HepG2 (cell line): Measurements from ENCODE around the gene ESPNL. TPM values are rescaled to one million over a fixed set of nuclear protein-coding genes. Genes with fewer than 3 reads are reported as not detected.

Source experiments
- CREB3 ChIP-seq: sonication (generic); formaldehyde crosslinking; IDR thresholded peaks from 2 replicates; pipeline ENCODE4 v1.5.0; 2020; ENCODE audit warnings: missing genetic modification reagents
- DZIP1 ChIP-seq: sonication (generic); formaldehyde crosslinking; IDR thresholded peaks from 2 replicates; pipeline ENCODE4 v1.5.0; 2020; ENCODE audit warnings: mild to moderate bottlenecking, missing genetic modification reagents
- ELF4 ChIP-seq: sonication (generic); formaldehyde crosslinking; IDR thresholded peaks from 2 replicates; pipeline ENCODE4 v1.5.0; 2020; ENCODE audit warnings: missing genetic modification reagents, mild to moderate bottlenecking, moderate library complexity, borderline replicate concordance
- HOMEZ ChIP-seq: IDR thresholded peaks from 2 replicates; pipeline ENCODE4 v1.6.1; 2016; ENCODE audit warnings: low read depth
- MEF2D ChIP-seq: sonication (generic); formaldehyde crosslinking; IDR thresholded peaks from 2 replicates; pipeline ENCODE4 v1.5.1; 2020; ENCODE audit warnings: mild to moderate bottlenecking, missing genetic modification reagents
- MYC ChIP-seq: sonication (generic); formaldehyde crosslinking; IDR thresholded peaks from 2 replicates; pipeline ENCODE4 v1.9.0; 2021; ENCODE audit warnings: missing genetic modification reagents, borderline replicate concordance
- PATZ1 ChIP-seq: sonication (generic); formaldehyde crosslinking; IDR thresholded peaks from 2 replicates; pipeline ENCODE4 v1.4.0; 2020; ENCODE audit warnings: missing genetic modification reagents
- REPIN1 ChIP-seq: sonication (generic); formaldehyde crosslinking; IDR thresholded peaks from 2 replicates; pipeline ENCODE4 v1.8.0; 2022; ENCODE audit warnings: missing genetic modification reagents, low read depth, mild to moderate bottlenecking, borderline replicate concordance
- RFXANK ChIP-seq: IDR thresholded peaks from 2 replicates; pipeline ENCODE4 v1.6.1; 2016
- SALL1 ChIP-seq: sonication (generic); formaldehyde crosslinking; IDR thresholded peaks from 2 replicates; pipeline ENCODE4 v1.8.0; 2022; ENCODE audit warnings: mild to moderate bottlenecking, missing genetic modification reagents
- SIN3A ChIP-seq: IDR thresholded peaks from 2 replicates; pipeline ENCODE4 v1.6.1; 2011; ENCODE audit warnings: low read depth, mild to moderate bottlenecking, control low read depth, low read length, borderline replicate concordance
- TP53 ChIP-seq: sonication (generic); formaldehyde crosslinking; conservative IDR thresholded peaks from 2 replicates; pipeline ENCODE4 v1.4.0; 2020; ENCODE audit warnings: missing genetic modification reagents
- ZNF430 ChIP-seq: sonication (generic); formaldehyde crosslinking; IDR thresholded peaks from 2 replicates; pipeline ENCODE4 v1.9.0; 2021; ENCODE audit warnings: mild to moderate bottlenecking, missing genetic modification reagents
- ZNF619 ChIP-seq: sonication (generic); formaldehyde crosslinking; IDR thresholded peaks from 2 replicates; pipeline ENCODE4 v1.4.0; 2020; ENCODE audit warnings: mild to moderate bottlenecking, missing genetic modification reagents
- ZNF777 ChIP-seq: sonication (generic); formaldehyde crosslinking; IDR thresholded peaks from 2 replicates; pipeline ENCODE4 v1.4.0; 2020; ENCODE audit warnings: missing genetic modification reagents
- polyA plus RNA-seq, 8 experiments: library from polyadenylated mRNA; depleted of rRNA in 3 of 8; stranded (reverse) in 7 of 8; unstranded in 1 of 8; fragments of >200 nt; fragmentation: Illumina TruSeq in 4 of 8; extraction: Trizol in 4 of 8; gene quantifications; 2 replicates each; pipeline versions ENCODE4 v1.2.1 to v1.2.3, GENCODE V29; 2011 to 2016; ENCODE audit warnings: low read depth in 4 of 8, missing spikeins in 1 of 8, mixed read lengths in 1 of 8; ENCODE audit not compliant: insufficient read depth in 1 of 8
- total RNA-seq, 5 experiments: library from RNA; depleted of rRNA; stranded (reverse); fragments of >200 nt; fragmentation: Illumina TruSeq; extraction: Trizol; gene quantifications; 2 replicates each; pipeline ENCODE4 v1.2.3, GENCODE V29; 2016; ENCODE audit warnings: low read depth in 1 of 5
- TF ChIP-seq, protein P1 (sequence below): sonication (generic); formaldehyde crosslinking; IDR thresholded peaks from 2 replicates; pipeline ENCODE4 v1.4.0; 2020; ENCODE audit warnings: missing genetic modification reagents, borderline replicate concordance

Gene ESPNL
- total and polyA plus RNA-seq, 2 of the 13 experiments (the other 11 are each of a cell fraction or from before 2014, with no cell fraction given) = 0.45 to 0.80 TPM

DNA sequence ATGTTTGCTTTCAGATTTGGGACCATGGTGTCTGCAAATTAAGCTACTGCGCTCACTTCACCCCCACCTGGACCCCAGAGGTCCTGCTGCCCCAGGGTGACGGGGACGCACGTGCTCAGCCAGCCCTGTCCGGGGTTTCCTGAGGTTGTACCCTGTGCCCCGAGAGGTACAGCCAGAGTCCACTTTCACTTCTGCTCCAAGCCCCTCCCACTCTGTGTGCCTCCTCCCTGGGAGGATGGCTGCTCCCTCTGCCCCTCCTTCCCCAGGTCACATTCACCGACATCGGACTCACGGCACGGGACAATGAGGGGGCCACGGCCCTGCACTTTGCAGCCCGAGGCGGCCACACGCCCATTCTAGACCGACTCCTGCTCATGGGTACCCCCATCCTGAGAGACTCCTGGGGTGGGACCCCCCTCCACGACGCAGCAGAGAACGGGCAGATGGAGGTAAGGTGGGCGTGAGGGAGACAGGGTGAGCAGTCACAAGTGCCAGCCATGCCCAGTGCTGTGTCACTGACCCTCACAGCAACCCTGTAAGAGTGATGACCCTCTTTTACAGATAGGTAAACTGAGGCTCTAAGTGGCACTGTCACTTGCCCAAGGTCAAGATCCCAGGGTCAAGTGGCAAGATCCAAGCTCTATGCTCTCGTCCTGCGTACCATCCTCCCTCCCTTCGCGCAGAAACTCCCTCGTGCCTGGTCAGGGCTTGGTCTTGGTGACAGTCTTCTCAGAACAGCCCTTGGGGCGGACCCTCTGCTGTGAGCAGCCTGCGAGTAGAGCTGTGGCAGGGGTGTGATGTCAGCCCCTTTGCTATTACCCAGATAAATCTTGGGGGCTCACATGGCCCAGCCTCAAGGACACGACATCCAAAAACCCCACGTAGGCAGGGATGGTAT, 7.6 kb downstream of the ESPNL start (continued):
- no peak for TF ChIP-seq DZIP1 (CRISPR knock-in tag)
- peak; percentile 65 for TF ChIP-seq PATZ1
- peak; percentile 99 for TF ChIP-seq MYC (CRISPR knock-in tag)
- peak; percentile 56; the same call in 1 of the 2 replicates for TF ChIP-seq REPIN1 (CRISPR knock-in tag)
- TF ChIP-seq RFXANK (CRISPR knock-in tag) = no peak
- no peak for TF ChIP-seq ELF4 (CRISPR knock-in tag)
- TF ChIP-seq SIN3A = peak; percentile 46; the same call in 1 of the 2 replicates
- peak; percentile 45; the same call in 1 of the 2 replicates for TF ChIP-seq MEF2D (CRISPR knock-in tag)
- peak; percentile 63; the same call in 1 of the 2 replicates for TF ChIP-seq ZNF777 (CRISPR knock-in tag)
- TF ChIP-seq, protein P1, sequence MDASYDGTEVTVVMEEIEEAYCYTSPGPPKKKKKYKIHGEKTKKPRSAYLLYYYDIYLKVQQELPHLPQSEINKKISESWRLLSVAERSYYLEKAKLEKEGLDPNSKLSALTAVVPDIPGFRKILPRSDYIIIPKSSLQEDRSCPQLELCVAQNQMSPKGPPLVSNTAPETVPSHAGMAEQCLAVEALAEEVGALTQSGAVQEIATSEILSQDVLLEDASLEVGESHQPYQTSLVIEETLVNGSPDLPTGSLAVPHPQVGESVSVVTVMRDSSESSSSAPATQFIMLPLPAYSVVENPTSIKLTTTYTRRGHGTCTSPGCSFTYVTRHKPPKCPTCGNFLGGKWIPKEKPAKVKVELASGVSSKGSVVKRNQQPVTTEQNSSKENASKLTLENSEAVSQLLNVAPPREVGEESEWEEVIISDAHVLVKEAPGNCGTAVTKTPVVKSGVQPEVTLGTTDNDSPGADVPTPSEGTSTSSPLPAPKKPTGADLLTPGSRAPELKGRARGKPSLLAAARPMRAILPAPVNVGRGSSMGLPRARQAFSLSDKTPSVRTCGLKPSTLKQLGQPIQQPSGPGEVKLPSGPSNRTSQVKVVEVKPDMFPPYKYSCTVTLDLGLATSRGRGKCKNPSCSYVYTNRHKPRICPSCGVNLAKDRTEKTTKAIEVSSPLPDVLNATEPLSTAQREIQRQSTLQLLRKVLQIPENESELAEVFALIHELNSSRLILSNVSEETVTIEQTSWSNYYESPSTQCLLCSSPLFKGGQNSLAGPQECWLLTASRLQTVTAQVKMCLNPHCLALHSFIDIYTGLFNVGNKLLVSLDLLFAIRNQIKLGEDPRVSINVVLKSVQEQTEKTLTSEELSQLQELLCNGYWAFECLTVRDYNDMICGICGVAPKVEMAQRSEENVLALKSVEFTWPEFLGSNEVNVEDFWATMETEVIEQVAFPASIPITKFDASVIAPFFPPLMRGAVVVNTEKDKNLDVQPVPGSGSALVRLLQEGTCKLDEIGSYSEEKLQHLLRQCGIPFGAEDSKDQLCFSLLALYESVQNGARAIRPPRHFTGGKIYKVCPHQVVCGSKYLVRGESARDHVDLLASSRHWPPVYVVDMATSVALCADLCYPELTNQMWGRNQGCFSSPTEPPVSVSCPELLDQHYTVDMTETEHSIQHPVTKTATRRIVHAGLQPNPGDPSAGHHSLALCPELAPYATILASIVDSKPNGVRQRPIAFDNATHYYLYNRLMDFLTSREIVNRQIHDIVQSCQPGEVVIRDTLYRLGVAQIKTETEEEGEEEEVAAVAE (CRISPR knock-in tag) = no peak
- peak; percentile 66; the same call in 1 of the 2 replicates for TF ChIP-seq SALL1 (CRISPR knock-in tag)
- TF ChIP-seq CREB3 (CRISPR knock-in tag) = no peak
- TF ChIP-seq ZNF619 (CRISPR knock-in tag) = 0 out of 2 replicates have a peak, but pooled peaks have one; percentile 2
- peak; percentile 21; the same call in 1 of the 2 replicates for TF ChIP-seq ZNF430 (CRISPR knock-in tag)
- TF ChIP-seq TP53 (CRISPR knock-in tag) = no peak
- no peak; the same call in 1 of the 2 replicates for TF ChIP-seq HOMEZ (CRISPR knock-in tag)
